Testis (tissue), 2 donors: ENCODE measurements around the gene TSSK3.

Experiments used
- POLR2A ChIP-seq: fragments of 450-650 bp; IDR thresholded peaks from one replicate; pipeline ENCODE4 v1.6.1; 2017; ENCODE audit warnings: antibody characterized with exemption, mild to moderate bottlenecking, moderate library complexity
- TF ChIP-seq, protein P1 (sequence below), 3 experiments: fragments of 450-650 bp in 2 of 3; fragments of 200-600 bp in 1 of 3; sonication (generic) in 1 of 3; IDR thresholded peaks; one replicate each; pipeline ENCODE4 v1.5.1; 2016 to 2019; ENCODE audit warnings: antibody characterized with exemption in 3 of 3, mild to moderate bottlenecking in 2 of 3, moderate library complexity in 1 of 3

DNA sequence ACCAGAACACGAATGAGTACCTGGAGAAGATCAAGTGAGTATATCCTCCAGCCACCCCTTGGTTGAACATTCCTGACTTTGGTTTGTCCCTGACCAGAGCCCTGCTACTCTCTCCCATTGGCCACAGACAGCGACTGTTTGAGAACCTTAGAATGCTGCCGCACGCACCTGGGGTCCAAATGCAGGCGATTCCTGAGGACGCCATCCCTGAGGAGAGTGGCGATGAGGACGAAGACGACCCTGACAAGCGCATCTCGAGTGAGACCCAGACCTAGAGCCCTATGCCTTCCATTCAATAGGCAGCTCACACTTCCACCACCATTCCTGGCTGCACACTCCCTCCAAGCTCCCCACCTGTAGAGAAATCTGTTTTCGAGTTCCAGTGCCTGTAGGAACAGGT, 30.8 kb upstream of the TSSK3 start:
- TF ChIP-seq, protein P1, sequence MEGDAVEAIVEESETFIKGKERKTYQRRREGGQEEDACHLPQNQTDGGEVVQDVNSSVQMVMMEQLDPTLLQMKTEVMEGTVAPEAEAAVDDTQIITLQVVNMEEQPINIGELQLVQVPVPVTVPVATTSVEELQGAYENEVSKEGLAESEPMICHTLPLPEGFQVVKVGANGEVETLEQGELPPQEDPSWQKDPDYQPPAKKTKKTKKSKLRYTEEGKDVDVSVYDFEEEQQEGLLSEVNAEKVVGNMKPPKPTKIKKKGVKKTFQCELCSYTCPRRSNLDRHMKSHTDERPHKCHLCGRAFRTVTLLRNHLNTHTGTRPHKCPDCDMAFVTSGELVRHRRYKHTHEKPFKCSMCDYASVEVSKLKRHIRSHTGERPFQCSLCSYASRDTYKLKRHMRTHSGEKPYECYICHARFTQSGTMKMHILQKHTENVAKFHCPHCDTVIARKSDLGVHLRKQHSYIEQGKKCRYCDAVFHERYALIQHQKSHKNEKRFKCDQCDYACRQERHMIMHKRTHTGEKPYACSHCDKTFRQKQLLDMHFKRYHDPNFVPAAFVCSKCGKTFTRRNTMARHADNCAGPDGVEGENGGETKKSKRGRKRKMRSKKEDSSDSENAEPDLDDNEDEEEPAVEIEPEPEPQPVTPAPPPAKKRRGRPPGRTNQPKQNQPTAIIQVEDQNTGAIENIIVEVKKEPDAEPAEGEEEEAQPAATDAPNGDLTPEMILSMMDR (IDR thresholded peaks at IDR 0.05), result no peak
- no peak for TF ChIP-seq POLR2A
